Measurements from ENCODE around the gene KCNJ10.

Gene KCNJ10

DNA sequence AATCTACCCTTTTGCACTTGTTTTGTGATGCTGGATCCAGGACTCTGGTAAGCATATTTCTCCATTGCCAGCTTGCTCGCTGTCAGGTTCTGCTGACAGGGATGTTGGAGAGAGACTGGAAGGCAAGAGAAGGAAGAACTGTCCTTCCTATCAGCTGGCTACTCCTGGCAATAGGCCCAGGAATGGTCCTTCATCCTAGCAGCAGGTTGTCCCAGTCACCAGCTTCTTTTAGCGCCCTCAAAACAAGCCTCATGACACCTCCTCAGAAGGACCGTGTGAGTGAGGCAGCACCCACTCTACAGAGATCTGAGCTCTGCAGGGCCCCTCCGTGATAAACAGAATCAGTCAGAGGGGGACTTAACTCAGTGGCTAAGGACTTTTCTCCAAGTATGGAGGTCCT lies 82.8 kb downstream of the KCNJ10 start:
- TF ChIP-seq, protein P1, sequence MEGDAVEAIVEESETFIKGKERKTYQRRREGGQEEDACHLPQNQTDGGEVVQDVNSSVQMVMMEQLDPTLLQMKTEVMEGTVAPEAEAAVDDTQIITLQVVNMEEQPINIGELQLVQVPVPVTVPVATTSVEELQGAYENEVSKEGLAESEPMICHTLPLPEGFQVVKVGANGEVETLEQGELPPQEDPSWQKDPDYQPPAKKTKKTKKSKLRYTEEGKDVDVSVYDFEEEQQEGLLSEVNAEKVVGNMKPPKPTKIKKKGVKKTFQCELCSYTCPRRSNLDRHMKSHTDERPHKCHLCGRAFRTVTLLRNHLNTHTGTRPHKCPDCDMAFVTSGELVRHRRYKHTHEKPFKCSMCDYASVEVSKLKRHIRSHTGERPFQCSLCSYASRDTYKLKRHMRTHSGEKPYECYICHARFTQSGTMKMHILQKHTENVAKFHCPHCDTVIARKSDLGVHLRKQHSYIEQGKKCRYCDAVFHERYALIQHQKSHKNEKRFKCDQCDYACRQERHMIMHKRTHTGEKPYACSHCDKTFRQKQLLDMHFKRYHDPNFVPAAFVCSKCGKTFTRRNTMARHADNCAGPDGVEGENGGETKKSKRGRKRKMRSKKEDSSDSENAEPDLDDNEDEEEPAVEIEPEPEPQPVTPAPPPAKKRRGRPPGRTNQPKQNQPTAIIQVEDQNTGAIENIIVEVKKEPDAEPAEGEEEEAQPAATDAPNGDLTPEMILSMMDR (conservative IDR thresholded peaks at IDR 0.05; ENCODE audit: control insufficient read depth, insufficient read depth, low read depth, low read length), result no peak
- H3K4me3 ChIP-seq (ENCODE audit: control insufficient read depth, low read depth, low read length), result no peak overlapping the region
- no peak for DNase-seq (ENCODE audit: low read depth)

DNA sequence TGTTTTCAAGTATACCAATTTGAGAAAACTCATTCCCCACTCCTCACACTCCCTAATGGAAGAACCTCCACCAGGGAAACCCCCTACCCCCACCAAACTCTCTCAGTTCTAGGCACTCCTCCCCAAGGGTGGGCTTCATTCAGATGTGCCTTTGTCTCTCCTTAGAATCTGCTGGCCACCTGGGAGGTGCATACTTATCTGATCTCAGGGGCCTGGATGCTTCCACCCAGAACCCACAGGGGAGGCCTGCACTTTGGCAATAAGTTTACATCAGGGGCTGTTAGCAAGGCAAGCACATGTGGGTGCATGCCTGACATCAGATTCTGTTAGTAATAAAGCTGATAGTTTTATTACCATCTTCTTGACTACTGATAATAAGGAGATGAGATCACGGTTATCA lies 83.4 kb downstream of the KCNJ10 start:
- TF ChIP-seq, protein P1 (conservative IDR thresholded peaks at IDR 0.05; ENCODE audit: control insufficient read depth, insufficient read depth, low read depth, low read length), result no peak
- DNase-seq (ENCODE audit: low read depth), result no peak
- H3K4me3 ChIP-seq (ENCODE audit: control insufficient read depth, low read depth, low read length), result no peak overlapping the region

DNA sequence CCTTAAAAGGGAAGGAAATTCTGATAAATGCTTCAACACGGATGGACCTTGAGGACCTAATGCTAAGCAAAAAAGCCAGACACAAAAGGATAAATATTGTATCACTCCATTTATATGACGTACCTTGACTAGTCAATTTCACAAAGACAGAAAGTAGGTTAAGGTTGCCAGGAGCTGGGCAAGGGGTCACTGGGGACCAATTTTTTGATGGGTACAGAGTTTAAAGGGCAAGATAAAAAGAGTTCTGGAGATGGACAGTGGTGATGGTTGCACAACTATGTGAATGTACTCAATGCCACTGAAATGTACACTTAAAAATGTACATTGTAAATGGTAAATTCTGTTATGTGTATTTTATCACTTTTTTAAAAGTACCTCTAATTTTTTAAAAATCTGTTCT lies 83.9 kb downstream of the KCNJ10 start:
- DNase-seq (ENCODE audit: low read depth), result no peak
- TF ChIP-seq, protein P1 (conservative IDR thresholded peaks at IDR 0.05; ENCODE audit: control insufficient read depth, insufficient read depth, low read depth, low read length), result no peak
- H3K4me3 ChIP-seq (ENCODE audit: control insufficient read depth, low read depth, low read length), result no peak overlapping the region

DNA sequence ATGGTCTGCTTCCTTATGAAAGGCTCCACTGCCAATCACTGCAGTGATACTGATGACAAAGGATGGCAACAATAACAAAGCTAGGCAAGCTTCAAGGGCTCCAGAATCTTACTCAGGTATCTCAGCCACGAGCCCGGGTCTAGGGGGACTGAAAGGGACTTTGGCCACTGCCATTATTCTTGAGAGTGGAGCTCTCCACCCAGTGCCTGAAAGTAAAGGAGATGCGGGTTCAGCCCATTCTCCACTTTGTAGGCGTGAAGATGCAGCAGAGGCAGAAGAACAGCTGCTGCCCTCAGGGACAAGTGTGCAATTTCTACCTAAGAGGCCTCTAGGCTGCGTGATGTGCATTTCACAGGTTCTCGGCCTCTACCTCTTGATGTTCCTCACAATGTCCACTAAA lies 84.5 kb downstream of the KCNJ10 start:
- H3K4me3 ChIP-seq (ENCODE audit: control insufficient read depth, low read depth, low read length), result no peak overlapping the region
- no peak for DNase-seq (ENCODE audit: low read depth)
- TF ChIP-seq, protein P1 (conservative IDR thresholded peaks at IDR 0.05; ENCODE audit: control insufficient read depth, insufficient read depth, low read depth, low read length), result no peak

DNA sequence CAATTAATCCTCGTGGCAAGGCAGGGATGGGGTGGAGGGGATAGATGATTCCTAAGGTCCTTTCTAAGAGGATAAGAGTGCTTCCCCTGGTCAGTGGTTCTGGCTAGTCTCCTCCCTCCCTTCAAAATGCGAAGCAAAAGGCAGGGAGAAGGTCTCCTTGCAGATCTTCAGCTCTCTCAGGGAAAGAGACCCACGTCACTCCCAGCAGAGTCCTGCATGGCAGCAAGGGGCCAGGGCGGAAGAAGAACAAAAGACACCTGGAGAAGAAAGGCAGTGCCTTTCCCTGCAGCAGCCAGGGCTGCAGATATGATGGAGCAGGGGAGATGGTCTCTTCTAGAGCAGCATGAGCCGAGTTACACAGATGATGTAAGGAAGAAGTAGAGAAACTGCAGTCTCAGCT lies 86.3 kb downstream of the KCNJ10 start:
- no peak for DNase-seq (ENCODE audit: low read depth)
- no peak overlapping the region for H3K4me3 ChIP-seq (ENCODE audit: control insufficient read depth, low read depth, low read length)
- TF ChIP-seq, protein P1 (conservative IDR thresholded peaks at IDR 0.05; ENCODE audit: control insufficient read depth, insufficient read depth, low read depth, low read length), result no peak

DNA sequence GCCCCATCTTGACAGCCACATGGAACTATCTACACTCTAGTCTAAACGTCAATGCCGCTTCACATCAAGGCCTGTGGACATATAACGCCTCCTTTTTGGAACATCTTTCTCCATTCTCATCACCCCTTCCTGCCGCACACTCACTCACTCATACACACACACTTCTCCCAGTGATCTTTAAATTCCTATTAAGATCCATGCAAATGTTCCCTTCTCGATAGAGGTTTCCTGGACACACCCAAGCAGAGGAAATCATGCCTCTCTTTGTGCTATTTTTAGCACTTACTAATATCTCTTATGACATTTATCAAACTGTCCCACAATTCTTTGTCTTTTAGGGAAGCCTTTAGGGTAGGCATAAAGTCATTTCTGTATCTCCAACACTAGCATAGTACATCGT lies 87.7 kb downstream of the KCNJ10 start:
- TF ChIP-seq, protein P1 (conservative IDR thresholded peaks at IDR 0.05; ENCODE audit: control insufficient read depth, insufficient read depth, low read depth, low read length), result no peak
- H3K4me3 ChIP-seq (ENCODE audit: control insufficient read depth, low read depth, low read length), result no peak overlapping the region
- DNase-seq (ENCODE audit: low read depth), result no peak

Measured in fibroblast of mammary gland (primary cell).